HG03354 (cell line): ENCODE measurements around the gene SUMO4.

Experiments
- ATAC-seq: cut with Tn5 transposase; IDR thresholded peaks from one replicate; pipeline ENCODE4 v1.9.1; 2021; ENCODE audit warnings: mild to moderate bottlenecking; ENCODE audit not compliant: unreplicated experiment, poor library complexity, severe bottlenecking

The SUMO4 gene

DNA sequence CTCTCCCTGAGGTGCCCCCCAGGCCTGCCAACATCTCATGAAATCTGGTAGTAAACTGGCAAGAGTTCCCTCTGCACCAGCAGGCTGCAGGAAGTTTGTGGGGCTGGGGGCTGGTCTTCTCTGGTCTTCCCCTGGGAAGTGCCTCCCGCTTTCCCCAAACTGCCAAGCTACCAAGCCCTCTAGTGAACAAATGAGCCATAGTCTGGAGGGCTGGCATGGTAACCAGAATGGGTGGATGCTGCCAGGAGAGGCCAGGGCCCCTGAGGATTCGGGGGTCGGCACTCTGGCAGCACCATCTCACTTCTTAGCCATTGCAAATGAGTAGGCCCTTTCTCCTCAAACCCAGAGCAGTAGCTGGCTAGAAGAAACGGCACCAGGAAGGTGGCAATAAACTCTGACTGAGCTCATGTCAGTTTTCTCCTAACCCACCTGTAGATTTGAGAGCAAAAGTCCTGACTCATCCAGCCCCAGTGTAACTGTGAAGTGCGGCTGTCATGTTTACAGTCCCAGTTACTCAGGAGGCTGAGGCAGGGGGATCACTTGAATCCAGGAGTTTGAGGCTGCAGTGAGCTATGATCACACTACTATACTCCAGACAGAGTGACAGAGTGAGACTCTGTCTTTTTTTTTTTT lies 48.9 kb downstream of the SUMO4 start:
- no peak for ATAC-seq

DNA sequence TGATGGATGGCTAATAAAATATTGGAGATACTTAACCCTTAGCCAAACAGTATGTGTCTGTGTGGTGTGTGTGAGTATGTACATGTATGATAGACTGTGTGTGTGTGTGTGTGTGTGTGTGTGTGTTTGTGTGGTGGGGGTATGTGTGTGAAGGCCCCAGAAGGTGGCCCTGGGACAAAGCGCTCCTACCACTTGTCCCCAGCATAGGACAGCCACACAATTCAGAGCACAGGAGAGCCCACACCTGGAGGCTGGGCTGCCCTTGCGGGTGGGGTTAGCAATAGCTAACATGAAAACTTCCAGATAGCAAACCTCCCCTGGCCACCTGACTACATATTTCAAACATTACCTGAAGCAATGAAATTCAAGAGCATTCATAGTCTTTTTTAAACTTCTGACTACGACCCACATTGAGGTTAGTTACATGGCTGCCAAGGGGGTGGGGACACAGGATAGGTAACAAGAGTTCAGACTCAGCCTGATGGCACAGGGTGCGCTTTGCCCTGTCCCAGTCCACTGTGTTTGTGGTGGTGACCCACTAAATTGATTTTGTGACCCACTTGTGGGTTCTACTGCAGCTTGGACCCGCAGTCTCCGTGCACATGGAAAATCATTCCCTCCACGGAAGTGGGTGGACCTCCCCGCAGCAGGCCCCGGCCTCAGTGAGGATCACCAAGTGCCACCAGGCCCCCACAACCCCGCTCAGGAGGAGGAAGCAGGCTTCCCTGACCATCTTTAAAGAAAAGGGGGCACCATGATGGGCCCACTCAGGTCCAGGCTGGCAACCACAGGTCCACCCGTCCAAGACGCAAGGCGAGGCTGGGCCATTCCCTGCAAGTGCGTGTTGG lies 50.0 kb downstream of the SUMO4 start:
- ATAC-seq, result no peak
